Epithelial cell of esophagus (primary cell): ENCODE data around the gene PSMG3.

Source experiments
- DNase-seq: peaks from one replicate; pipeline ENCODE4 v3.0.0; 2010; ENCODE audit warnings: low read depth
- H3K4me3 ChIP-seq: 2 replicates; pipeline ENCODE4 v1.5.1; 2011; ENCODE audit warnings: mild to moderate bottlenecking, low read length, control low read depth
- TF ChIP-seq, protein P1 (sequence below): IDR thresholded peaks from 2 replicates; pipeline ENCODE4 v1.5.1; 2011; ENCODE audit warnings: low read depth, mild to moderate bottlenecking, low read length, control low read depth, inconsistent platforms; ENCODE audit not compliant: insufficient read depth; ENCODE audit errors: missing control alignments

Gene PSMG3

GRCh38 chr7:1597791-1598190, 28.0 kb upstream of the PSMG3 start:
- TF ChIP-seq, protein P1, sequence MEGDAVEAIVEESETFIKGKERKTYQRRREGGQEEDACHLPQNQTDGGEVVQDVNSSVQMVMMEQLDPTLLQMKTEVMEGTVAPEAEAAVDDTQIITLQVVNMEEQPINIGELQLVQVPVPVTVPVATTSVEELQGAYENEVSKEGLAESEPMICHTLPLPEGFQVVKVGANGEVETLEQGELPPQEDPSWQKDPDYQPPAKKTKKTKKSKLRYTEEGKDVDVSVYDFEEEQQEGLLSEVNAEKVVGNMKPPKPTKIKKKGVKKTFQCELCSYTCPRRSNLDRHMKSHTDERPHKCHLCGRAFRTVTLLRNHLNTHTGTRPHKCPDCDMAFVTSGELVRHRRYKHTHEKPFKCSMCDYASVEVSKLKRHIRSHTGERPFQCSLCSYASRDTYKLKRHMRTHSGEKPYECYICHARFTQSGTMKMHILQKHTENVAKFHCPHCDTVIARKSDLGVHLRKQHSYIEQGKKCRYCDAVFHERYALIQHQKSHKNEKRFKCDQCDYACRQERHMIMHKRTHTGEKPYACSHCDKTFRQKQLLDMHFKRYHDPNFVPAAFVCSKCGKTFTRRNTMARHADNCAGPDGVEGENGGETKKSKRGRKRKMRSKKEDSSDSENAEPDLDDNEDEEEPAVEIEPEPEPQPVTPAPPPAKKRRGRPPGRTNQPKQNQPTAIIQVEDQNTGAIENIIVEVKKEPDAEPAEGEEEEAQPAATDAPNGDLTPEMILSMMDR = no peak
- H3K4me3 ChIP-seq = no peak overlapping the region
- no peak for DNase-seq

DNA sequence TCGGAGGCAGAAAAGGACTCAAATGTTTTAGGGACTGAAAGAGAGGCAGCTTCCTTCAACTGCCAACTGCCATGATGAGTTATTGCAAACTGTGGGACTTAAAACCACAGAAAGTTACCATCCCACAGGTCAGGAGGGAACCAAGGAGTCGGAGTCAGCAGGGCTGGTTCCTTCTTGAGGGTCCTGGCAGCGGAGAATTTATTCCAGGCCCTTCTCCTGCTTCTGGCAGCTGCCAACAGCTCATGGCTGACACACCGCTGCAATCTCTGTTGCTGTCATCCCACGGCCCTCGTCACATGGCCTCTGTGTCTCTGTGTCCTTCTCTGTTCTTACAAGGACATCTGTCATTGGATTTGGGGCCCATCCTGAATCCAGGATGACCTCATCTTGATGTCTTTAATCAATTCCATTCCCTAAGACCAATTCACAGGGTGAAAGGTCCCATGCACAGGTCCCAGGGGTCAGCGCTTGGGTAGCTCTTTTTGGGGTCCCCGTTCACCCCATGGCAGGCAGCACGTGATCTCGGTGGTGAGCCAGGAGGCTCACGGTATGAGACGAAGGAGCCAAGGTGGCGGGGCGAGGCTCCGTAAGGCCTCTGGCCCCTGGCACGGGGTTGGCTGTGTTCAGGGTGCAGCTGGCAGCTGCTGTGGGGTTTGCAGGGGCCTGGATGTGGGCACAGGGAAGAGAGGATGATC, 27.4 kb upstream of the PSMG3 start:
- TF ChIP-seq, protein P1 = no peak
- no peak overlapping the region for H3K4me3 ChIP-seq
- no peak for DNase-seq

GRCh38 chr7:1596181-1597043, 26.6 kb upstream of the PSMG3 start:
- TF ChIP-seq, protein P1 = no peak
- DNase-seq = no peak
- no peak overlapping the region for H3K4me3 ChIP-seq

- DNase-seq = no peak
- TF ChIP-seq, protein P1 = no peak
- H3K4me3 ChIP-seq = no peak overlapping the region
Measured at GRCh38 chr7:1595636-1596035, 25.8 kb upstream of the PSMG3 start.

DNA sequence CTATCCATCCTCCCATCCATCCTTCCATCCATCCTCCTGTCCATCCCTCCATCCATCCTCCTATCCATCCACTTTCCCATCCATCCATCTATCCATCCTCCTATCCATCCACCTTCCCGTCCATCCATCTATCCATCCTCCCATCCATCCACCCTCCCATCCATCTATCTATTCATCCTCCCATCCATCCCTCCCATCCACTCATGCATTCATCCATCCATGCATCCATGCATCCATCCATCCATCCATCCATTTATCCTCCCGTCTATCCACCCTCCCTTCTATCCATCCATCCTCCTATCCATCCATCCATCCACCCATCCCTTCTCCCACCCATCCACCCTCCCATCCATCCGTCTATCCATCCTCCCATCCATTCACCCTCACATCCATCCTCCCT, 25.2 kb upstream of the PSMG3 start:
- TF ChIP-seq, protein P1 = no peak
- no peak overlapping the region for H3K4me3 ChIP-seq
- DNase-seq = no peak

GRCh38 chr7:1593904-1594421, 24.1 kb upstream of the PSMG3 start:
- no peak overlapping the region for H3K4me3 ChIP-seq
- TF ChIP-seq, protein P1 = no peak
- no peak for DNase-seq
